Measurements from ENCODE around the gene TLR9.

The TLR9 gene

GRCh38 chr3:52231502-52232278, 6.2 kb upstream of the TLR9 start:
- DNase-seq: no peak

- DNase-seq: no peak
Measured at GRCh38 chr3:52230889-52231499, 5.5 kb upstream of the TLR9 start.

GRCh38 chr3:52230461-52230860, 5.0 kb upstream of the TLR9 start:
- no peak for DNase-seq

GRCh38 chr3:52229656-52230055, 4.2 kb upstream of the TLR9 start:
- no peak for DNase-seq

- no peak for DNase-seq
Measured at GRCh38 chr3:52228751-52229291, 3.4 kb upstream of the TLR9 start.

GRCh38 chr3:52228266-52228665, 2.8 kb upstream of the TLR9 start:
- DNase-seq: no peak

GRCh38 chr3:52227766-52228165, 2.3 kb upstream of the TLR9 start:
- DNase-seq: no peak

GRCh38 chr3:52227117-52227516, 1.7 kb upstream of the TLR9 start:
- DNase-seq: no peak

- DNase-seq: no peak
Measured at GRCh38 chr3:52226229-52226817, 878 bp upstream of the TLR9 start.

- DNase-seq: no peak
Measured at GRCh38 chr3:52223449-52224408, 1.7 kb downstream of the TLR9 start.

GRCh38 chr3:52222319-52223221, 2.9 kb downstream of the TLR9 start:
- DNase-seq: no peak

GRCh38 chr3:52221563-52222318, 3.7 kb downstream of the TLR9 start:
- no peak for DNase-seq

- no peak for DNase-seq
Measured at GRCh38 chr3:52221141-52221562, 4.3 kb downstream of the TLR9 start.

GRCh38 chr3:52220380-52221026, 4.9 kb downstream of the TLR9 start:
- DNase-seq: peak; percentile 38

GRCh38 chr3:52218937-52219650, 6.4 kb downstream of the TLR9 start:
- no peak for DNase-seq

GRCh38 chr3:52218454-52218853, 7.0 kb downstream of the TLR9 start:
- no peak for DNase-seq

GRCh38 chr3:52218026-52218425, 7.4 kb downstream of the TLR9 start:
- DNase-seq: no peak

- no peak for DNase-seq
Measured at GRCh38 chr3:52217409-52217805, 8.0 kb downstream of the TLR9 start.

- DNase-seq: no peak
Measured at GRCh38 chr3:52216585-52217408, 8.6 kb downstream of the TLR9 start.
